ENCODE results near the gene LYVE1. TPM values are rescaled to one million over a fixed set of nuclear protein-coding genes. Genes with fewer than 3 reads are reported as not detected.

Gene LYVE1
- total RNA-seq, 4 donors from 2014 or later = 106 to 359 (median 275) TPM

DNA sequence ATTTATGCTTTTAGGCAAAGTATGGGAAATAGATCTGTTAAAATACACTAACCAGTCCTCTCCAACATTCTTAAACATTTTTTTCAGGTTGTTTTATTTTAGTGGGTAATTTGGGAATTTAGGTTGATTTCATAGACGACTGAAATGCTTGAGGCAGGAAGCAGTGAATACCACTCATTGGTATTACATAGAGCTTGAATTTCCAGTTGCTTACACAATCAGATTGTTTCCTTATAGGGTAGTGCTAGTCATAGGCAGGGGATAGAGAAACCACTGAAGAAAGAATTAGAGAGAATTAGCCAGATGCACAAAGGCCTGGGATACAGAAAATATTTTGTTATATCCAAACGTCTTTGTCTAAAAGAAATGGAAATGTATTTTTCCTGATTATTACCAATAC lies 23.9 kb upstream of the LYVE1 start:
- DNase-seq (ENCODE audit: low spot score) = no peak
- TF ChIP-seq, protein P1, sequence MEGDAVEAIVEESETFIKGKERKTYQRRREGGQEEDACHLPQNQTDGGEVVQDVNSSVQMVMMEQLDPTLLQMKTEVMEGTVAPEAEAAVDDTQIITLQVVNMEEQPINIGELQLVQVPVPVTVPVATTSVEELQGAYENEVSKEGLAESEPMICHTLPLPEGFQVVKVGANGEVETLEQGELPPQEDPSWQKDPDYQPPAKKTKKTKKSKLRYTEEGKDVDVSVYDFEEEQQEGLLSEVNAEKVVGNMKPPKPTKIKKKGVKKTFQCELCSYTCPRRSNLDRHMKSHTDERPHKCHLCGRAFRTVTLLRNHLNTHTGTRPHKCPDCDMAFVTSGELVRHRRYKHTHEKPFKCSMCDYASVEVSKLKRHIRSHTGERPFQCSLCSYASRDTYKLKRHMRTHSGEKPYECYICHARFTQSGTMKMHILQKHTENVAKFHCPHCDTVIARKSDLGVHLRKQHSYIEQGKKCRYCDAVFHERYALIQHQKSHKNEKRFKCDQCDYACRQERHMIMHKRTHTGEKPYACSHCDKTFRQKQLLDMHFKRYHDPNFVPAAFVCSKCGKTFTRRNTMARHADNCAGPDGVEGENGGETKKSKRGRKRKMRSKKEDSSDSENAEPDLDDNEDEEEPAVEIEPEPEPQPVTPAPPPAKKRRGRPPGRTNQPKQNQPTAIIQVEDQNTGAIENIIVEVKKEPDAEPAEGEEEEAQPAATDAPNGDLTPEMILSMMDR (IDR thresholded peaks at IDR 0.05) = no peak
- peak; percentile 70 for ATAC-seq (ENCODE audit: low FRiP score)

DNA sequence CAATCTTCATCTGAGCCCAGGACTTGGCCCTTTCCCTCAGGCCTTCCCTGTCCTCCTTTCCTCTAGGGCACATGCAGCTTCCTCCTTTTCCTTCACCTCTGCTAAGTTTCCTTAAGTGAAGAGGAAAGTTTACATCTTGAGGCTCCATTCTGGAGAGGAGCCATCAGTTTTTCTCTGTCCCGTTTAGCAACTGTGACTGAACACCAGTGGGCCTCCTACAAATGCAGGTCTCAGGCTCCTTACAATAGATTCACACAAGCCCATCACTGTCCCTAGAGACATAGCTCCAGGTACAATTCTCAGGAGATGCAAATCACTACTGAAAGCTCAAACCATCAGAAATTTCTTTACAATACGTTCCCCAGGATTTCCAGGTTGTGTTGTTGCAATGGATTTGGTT lies 23.3 kb upstream of the LYVE1 start:
- no peak for DNase-seq (ENCODE audit: low spot score)
- ATAC-seq (ENCODE audit: low FRiP score) = no peak
- TF ChIP-seq, protein P1 (IDR thresholded peaks at IDR 0.05) = no peak

DNA sequence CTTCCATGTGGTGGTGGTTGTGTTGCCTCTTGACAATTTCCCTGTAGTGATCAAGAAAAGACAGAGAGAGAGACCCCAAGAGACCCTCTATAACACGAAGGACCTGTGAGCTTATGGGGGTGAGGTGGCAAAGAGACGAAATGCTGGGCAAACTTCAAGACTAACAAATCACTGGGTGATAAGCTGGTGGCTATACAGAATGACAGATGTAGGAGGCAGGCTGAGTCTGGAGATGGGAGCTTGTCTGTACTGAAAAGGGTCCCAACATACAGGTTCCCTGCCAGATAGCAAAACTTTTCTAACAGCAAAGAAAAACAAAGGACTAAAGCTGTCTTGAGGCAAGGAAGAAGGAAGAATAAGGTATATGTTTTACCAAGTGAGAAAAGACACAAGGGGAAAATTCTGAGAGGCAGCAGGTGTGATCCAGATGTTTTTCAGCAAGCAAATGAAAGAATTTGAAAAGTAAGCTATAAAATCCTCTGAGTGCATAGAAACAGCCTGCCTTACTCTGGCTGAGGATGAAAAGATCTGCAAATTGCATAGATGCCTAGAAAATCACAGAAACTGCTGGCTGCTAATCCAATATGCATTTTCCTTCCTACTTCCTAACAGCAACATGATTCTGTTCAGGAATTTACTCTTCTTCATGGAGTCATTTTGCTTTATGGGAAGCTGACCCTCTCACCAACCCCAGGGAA lies 21.9 kb upstream of the LYVE1 start:
- no peak for ATAC-seq (ENCODE audit: low FRiP score)
- TF ChIP-seq, protein P1 (IDR thresholded peaks at IDR 0.05) = no peak
- no peak for DNase-seq (ENCODE audit: low spot score)

DNA sequence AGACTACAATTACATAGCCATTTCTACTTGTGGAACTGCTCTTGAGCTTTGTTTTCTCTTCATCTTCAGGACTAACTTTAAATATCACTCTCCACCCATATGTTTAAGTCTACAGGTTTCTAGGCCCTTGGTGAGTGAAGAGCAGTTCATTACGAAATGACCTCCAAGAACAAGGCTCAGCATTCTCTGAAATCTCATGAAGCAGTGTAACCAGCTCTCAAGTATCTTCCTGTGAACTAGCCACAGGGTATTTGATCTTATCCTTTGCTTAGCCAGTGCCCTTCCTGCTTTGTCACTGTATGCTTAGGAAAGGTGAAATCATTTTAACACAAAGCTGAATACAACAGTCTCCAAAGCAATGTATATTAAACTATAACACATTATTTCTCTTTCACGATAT lies 20.4 kb upstream of the LYVE1 start:
- ATAC-seq (ENCODE audit: low FRiP score) = no peak
- TF ChIP-seq, protein P1 (IDR thresholded peaks at IDR 0.05) = no peak
- no peak for DNase-seq (ENCODE audit: low spot score)

DNA sequence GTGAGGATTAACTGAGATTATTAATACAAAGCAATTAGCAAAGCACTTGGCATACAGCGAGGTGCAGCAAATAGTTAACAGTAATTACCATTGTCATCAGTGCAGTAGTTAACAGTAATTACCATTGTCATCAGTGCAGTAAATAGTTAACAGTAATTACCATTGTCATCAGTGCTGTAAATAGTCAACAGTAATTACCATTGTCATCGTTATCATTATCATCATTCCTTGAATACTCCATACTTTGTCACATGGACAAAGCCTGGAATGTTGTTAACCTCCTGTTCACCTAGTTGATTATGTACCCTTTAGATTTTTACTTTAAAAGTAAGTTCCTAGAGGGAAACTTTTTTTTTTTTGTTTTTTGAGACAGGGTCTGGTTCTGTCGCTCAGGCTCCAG lies 19.5 kb upstream of the LYVE1 start:
- TF ChIP-seq, protein P1 (IDR thresholded peaks at IDR 0.05) = no peak
- ATAC-seq (ENCODE audit: low FRiP score) = no peak
- no peak for DNase-seq (ENCODE audit: low spot score)

DNA sequence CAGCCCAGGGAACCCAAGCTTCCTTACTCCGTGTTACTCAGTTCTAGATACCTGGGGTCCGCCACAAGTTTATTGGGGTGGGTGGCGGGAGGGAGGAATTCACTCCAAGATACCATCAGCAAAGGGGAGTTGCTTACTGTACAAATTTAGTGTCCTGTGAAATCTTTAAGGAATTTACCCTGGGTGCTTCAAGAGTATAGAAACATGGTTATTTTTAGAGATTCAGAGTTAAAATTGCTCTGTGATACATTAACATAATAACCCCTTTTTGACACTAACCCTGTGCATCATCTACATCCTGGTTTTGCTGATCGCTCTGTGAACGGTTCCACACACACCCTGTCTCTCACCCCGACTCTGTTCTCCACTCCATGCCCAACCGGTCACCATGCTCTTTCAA lies 18.9 kb upstream of the LYVE1 start:
- DNase-seq (ENCODE audit: low spot score) = no peak
- TF ChIP-seq, protein P1 (IDR thresholded peaks at IDR 0.05) = no peak

DNA sequence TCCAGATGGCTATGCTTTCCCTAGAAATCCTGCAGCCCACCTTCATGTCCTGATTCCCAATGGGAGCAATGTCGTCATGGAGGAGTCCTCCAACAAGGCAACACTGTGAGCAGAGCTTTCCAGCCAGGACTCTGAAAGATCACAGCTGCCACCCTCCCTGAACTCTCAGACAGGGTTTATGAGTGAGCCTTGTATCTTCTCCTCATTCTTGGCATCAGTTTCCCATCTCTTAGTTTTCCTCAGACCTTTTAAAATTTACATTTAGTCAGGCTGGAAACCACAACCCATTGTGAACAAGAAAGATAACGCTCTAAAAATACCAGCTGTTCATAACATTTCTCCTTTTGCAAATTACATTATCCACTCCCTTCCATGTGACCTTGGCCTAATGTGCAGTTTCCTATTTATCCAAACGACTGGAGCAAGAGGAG lies 15.6 kb upstream of the LYVE1 start:
- ATAC-seq (ENCODE audit: low FRiP score) (no peak), DNase-seq (ENCODE audit: low spot score) (no peak)
- TF ChIP-seq, protein P1 (IDR thresholded peaks at IDR 0.05) = no peak

More for the DNA sequence above, 18.9 kb upstream of the LYVE1 start:
- ATAC-seq (ENCODE audit: low FRiP score) = no peak
